Activated effector memory CD4-positive, alpha-beta T cell treated with Interleukin-2 at 50 U/mL for 16 hours (primary cell): ENCODE results near the gene TRIM28.

Experiments
- DNase-seq: peaks from one replicate; pipeline ENCODE4 v3.0.0-alpha.2; 2020

Gene TRIM28

GRCh38 chr19:58581227-58582141 is 37.6 kb downstream of the TRIM28 start:
- DNase-seq: peak; percentile 81

DNA sequence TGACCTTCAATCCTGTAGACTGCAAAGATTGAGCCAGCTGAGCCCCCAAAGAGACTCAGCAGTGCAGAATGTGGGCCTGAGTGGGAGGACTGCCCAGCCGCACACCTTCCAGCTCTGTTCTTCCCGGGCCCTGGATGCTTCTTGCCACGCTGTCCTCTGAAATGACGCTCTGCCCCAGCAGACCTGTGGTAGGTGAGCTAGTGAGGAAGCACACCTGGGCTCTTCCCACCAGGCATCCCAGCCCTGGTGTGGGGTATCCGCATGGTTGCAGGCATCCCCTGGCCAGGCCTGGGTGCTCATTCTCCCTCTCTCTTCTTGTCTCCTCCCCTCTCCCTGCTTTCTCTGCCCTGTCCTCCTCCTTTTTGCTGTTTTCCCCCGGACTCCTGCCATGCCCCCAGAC is 39.1 kb downstream of the TRIM28 start:
- DNase-seq: no peak

DNA sequence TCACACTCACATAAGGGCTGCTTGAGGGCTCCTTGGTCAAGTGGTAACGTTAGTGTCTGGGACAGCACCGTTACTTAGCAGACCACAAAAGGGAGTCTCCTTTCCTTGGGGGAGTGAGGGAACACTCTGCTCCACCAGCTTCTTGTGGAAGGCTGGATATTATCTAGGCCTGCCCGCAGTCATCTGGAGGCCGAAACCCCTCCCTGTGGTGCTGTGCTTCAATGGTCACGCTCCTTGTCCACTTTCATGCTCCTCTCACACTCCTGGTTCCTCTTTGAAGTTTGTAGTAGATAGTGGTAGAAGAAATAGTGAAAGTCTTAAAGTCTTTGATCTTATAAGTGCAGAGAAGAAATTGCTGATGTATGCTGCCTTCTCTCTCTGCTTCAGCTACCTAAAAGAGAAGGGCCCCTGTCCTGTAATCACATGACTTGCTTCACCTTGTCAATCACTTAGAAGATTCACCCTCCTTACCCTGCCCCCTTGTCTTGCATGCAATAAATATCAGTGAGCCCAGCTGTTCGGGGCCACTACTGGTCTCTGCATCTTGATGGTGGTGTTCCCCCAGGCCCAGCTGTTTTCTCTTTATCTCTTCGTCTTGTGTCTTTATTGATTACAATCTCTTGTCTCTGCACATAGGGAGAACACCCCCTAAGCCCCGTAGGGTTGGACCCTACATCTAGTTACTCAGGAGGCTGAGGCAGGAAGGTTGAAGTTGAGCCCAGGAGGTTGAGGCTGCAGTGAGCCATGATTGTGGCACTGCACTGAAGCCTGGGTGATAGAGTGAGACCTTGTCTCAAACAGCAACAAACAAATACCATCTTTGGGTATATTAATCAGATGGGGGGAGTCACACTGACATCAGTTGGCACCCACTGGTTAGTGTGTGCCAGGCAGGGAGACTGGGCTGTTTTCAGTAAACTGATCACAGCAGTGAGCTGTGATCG is 40.9 kb downstream of the TRIM28 start:
- no peak for DNase-seq

DNA sequence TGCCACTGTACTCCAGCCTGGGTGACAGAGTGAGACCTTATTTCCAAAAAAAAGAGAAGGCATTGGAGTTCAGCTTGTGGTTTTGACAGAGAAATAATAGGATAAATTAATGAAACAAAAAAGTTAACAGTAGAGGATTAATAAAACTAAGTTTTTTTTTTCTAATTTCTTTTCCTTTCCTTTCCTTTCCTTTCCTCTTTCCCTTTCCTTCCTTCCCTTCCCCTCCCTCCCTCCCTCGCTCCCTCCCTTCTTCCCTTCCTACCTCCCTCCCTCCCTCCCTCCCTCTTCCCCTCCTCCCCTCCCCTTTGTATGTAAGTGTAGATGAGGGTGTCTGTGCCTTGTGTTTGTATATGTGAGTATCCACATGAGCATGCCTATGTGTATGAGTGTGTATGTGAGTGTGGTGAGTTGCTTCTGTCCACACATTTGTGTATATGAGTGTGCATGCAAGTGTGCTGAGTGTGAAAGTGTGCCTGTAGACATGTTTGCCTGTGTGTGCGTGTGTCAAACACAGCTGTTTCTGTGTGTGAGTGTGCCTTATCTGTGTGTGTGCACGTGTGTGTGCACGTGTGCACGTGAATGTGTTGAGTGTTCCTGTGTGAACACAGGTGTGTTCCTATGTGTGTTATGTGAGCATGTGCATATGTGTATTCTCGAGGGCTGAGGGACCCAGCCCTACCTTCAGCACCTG is 41.7 kb downstream of the TRIM28 start:
- DNase-seq: no peak

GRCh38 chr19:58586133-58586765 is 42.4 kb downstream of the TRIM28 start:
- no peak for DNase-seq
